Endothelial cell of umbilical vein (primary cell): ENCODE data around the gene MCC. TPM values are rescaled to one million over a fixed set of nuclear protein-coding genes. Genes with fewer than 3 reads are reported as not detected.

Experiments used
- BruUV-seq: library from RNA; stranded (reverse); fragments of 400-500 nt; replicated peaks from 2 replicates; lab custom pipeline; 2021; lab: Mats Ljungman, UMichigan
- CTCF ChIA-PET: fragments of 300-600, 350-600 bp; sonication (Branson Sonifier 250); formaldehyde crosslinking; loops from one replicate; lab custom pipeline; 2021; ENCODE audit warnings: antibody characterized with exemption, inconsistent platforms; lab: Charles Lee
- POLR2A ChIA-PET: fragments of 300-600, 350-600 bp; sonication (Branson Sonifier 250); formaldehyde crosslinking; loops from one replicate; lab custom pipeline; 2021; ENCODE audit warnings: antibody characterized with exemption, inconsistent platforms; lab: Charles Lee
- DNase-seq: peaks from one replicate; pipeline ENCODE4 v3.0.0-alpha.2; 2011; ENCODE audit warnings: low read depth, low spot score
- FAIRE-seq: peaks from 2 replicates; lab custom pipeline; 2011; peaks lifted over from hg19 to GRCh38; lab: Jason Lieb, UNC
- H2AFZ ChIP-seq: 2 replicates; pipeline ENCODE4 v1.6.0; 2012; ENCODE audit warnings: low read depth, low read length, control low read depth, inconsistent platforms
- H3K27ac ChIP-seq: 2 replicates; pipeline ENCODE4 v1.5.1; 2011; ENCODE audit warnings: low read depth, mild to moderate bottlenecking, control low read depth, low read length, moderate library complexity; ENCODE audit not compliant: insufficient read depth
- H3K27me3 ChIP-seq, 2 experiments: 2 replicates each; pipeline versions ENCODE4 v1.6.0 to v1.6.1; 2011; ENCODE audit warnings: low read length in 2 of 2, mixed read lengths in 1 of 2; ENCODE audit not compliant: control insufficient read depth in 2 of 2, insufficient read depth in 2 of 2
- H3K36me3 ChIP-seq, 2 experiments: 2 replicates in 1 of 2; 3 replicates in 1 of 2; pipeline ENCODE4 v1.5.1; 2011; ENCODE audit warnings: low read length in 2 of 2, mild to moderate bottlenecking in 1 of 2, moderate library complexity in 1 of 2; ENCODE audit not compliant: control insufficient read depth in 2 of 2, insufficient read depth in 2 of 2; ENCODE audit errors: extremely low read depth in 1 of 2
- H3K4me1 ChIP-seq: 3 replicates; pipeline ENCODE4 v1.5.1; 2011; ENCODE audit warnings: mild to moderate bottlenecking, low read length; ENCODE audit not compliant: control insufficient read depth, insufficient read depth; ENCODE audit errors: extremely low read depth
- H3K4me2 ChIP-seq: 2 replicates; pipeline ENCODE4 v1.6.1; 2011; ENCODE audit warnings: low read length, control low read depth, mixed read lengths; ENCODE audit not compliant: insufficient read depth
- H3K4me3 ChIP-seq, 3 experiments: fragments of 200-600 bp in 1 of 3; sonication (generic), shearing (Covaris generic) in 1 of 3; replicated peaks in 1 of 3; 2 replicates each; pipeline ENCODE4 v1.5.1; 2011 to 2016; ENCODE audit warnings: control low read depth in 3 of 3, low read length in 3 of 3, mild to moderate bottlenecking in 2 of 3, inconsistent platforms in 1 of 3, low read depth in 1 of 3, moderate library complexity in 1 of 3; ENCODE audit not compliant: insufficient read depth in 1 of 3
- H3K79me2 ChIP-seq: 2 replicates; pipeline ENCODE4 v1.6.0; 2012; ENCODE audit warnings: low read length, inconsistent platforms; ENCODE audit not compliant: control insufficient read depth, insufficient read depth
- H3K9ac ChIP-seq: replicated peaks from 2 replicates; pipeline ENCODE3; 2011; ENCODE audit warnings: low read length, control low read depth; ENCODE audit not compliant: insufficient read depth; ENCODE audit errors: extremely low read depth
- H3K9me1 ChIP-seq: replicated peaks from 3 replicates; pipeline ENCODE4 v1.6.0; 2011; ENCODE audit warnings: mild to moderate bottlenecking, low read length; ENCODE audit not compliant: control insufficient read depth, insufficient read depth; ENCODE audit errors: extremely low read depth
- H3K9me3 ChIP-seq: replicated peaks from 2 replicates; pipeline ENCODE4 v1.5.1; 2012; ENCODE audit warnings: low read length, inconsistent platforms; ENCODE audit not compliant: control insufficient read depth, insufficient read depth
- H4K20me1 ChIP-seq: replicated peaks from 2 replicates; pipeline ENCODE3; 2011; ENCODE audit warnings: mild to moderate bottlenecking, low read length; ENCODE audit not compliant: control insufficient read depth, insufficient read depth; ENCODE audit errors: extremely low read depth
- CTCF ChIP-seq, 2 donors: IDR thresholded peaks; 1 replicate in 1 of 2; 2 replicates in 1 of 2; pipeline ENCODE4 v1.5.1; 2011; ENCODE audit warnings: low read length in 2 of 2, mild to moderate bottlenecking in 2 of 2, moderate library complexity in 2 of 2, control low read depth in 1 of 2, inconsistent platforms in 1 of 2, low read depth in 1 of 2; ENCODE audit not compliant: insufficient read depth in 1 of 2; ENCODE audit errors: extremely low read depth in 1 of 2
- EZH2 ChIP-seq: IDR thresholded peaks from 2 replicates; pipeline ENCODE4 v1.6.1; 2012; ENCODE audit warnings: borderline replicate concordance, low read depth, mild to moderate bottlenecking, moderate library complexity, low read length, inconsistent platforms; ENCODE audit not compliant: severe bottlenecking
- FOS ChIP-seq: IDR thresholded peaks from 2 replicates; pipeline ENCODE4 v1.6.1; 2011; ENCODE audit warnings: mild to moderate bottlenecking, low read length, moderate library complexity, borderline replicate concordance; ENCODE audit not compliant: insufficient read depth
- GATA2 ChIP-seq: IDR thresholded peaks from 2 replicates; pipeline ENCODE4 v1.7.0; 2011; ENCODE audit warnings: low read depth, mild to moderate bottlenecking, moderate library complexity, mixed read lengths, low read length; ENCODE audit not compliant: insufficient read length, insufficient read depth
- JUN ChIP-seq: IDR thresholded peaks from 2 replicates; pipeline ENCODE4 v1.6.1; 2011; ENCODE audit warnings: borderline replicate concordance, low read depth; ENCODE audit not compliant: insufficient read length, insufficient read depth
- MAX ChIP-seq: IDR thresholded peaks from 2 replicates; pipeline ENCODE4 v1.6.1; 2011; ENCODE audit not compliant: insufficient read depth, insufficient read length
- MYC ChIP-seq: IDR thresholded peaks from one replicate; pipeline ENCODE4 v1.6.1; 2011; ENCODE audit warnings: mild to moderate bottlenecking, low read depth, low read length
- POLR2A ChIP-seq: IDR thresholded peaks from 2 replicates; pipeline ENCODE4 v1.6.1; 2012; ENCODE audit warnings: low read depth, mild to moderate bottlenecking, control low read depth, low read length
- POLR2AphosphoS5 ChIP-seq: IDR thresholded peaks from 2 replicates; pipeline ENCODE4 v1.6.1; 2012; ENCODE audit warnings: low read depth, mild to moderate bottlenecking, control low read depth, low read length, moderate library complexity; ENCODE audit not compliant: insufficient read depth
- dilution Hi-C: fragments of 300-500 bp; cut with MboI; formaldehyde crosslinking; loops from one replicate; pipeline ENCODE4 v1.15.0; 2019; ENCODE audit warnings: low sequenced_read_pairs; ENCODE audit not compliant: extremely low pct_ligation_motif_present
- intact Hi-C: fragments of 100-400 bp; cut with micrococcal nuclease; formaldehyde crosslinking; loops from one replicate; pipeline ENCODE4 v1.10.0; 2022
- polyA plus RNA-seq, 4 experiments: library from polyadenylated mRNA; depleted of rRNA in 3 of 4; stranded (reverse) in 3 of 4; unstranded in 1 of 4; fragments of >200 nt; gene quantifications; 2 replicates each; pipeline versions ENCODE4 v1.2.1 to v1.2.3, GENCODE V29; 2011 to 2012; ENCODE audit warnings: missing spikeins in 1 of 4
- total RNA-seq: library from RNA; stranded (reverse); gene quantifications from 2 replicates; pipeline ENCODE4 v1.2.3, GENCODE V29; 2021

MCC gene
- total and polyA plus RNA-seq, 2 donors (not counting 3 experiments of a cell fraction or from before 2014, with no cell fraction given), result 6.9 to 27.5 TPM

- FAIRE-seq, result peak; percentile 4
- Histone ChIP-seq H2AFZ (no peak overlapping the region), H3K27ac (no peak overlapping the region), H3K4me3 (no peak overlapping the region), H3K9me1 (no peaks in the 10 kb centered on the region), H3K9ac (no peak overlapping the region), H3K4me2 (no peak overlapping the region), H3K79me2 (no peaks in the 10 kb centered on the region), H3K27me3 (no peaks in the 10 kb centered on the region), H3K36me3 (no peaks in the 10 kb centered on the region), H3K9me3 (no peaks in the 10 kb centered on the region), H3K4me1 (peaks cover 53% of the 10 kb centered on the region), H4K20me1 (peaks cover 2% of the 10 kb centered on the region)
- no TSS peak for BruUV-seq
- TF ChIP-seq POLR2A (no peak), JUN (no peak), GATA2 (peak; percentile 31)
- intact Hi-C loops (no loop called here), dilution Hi-C loops (no loop called here)
- CTCF ChIA-PET, result interaction anchor here (1.0 kb wide), 2 partner anchors 31 to 225 kb away, joined by 3 to 4 read pairs; no protein-coding TSS in a partner anchor
- no peak for DNase-seq
- POLR2A ChIA-PET, result no interaction called here
Measured at GRCh38 chr5:113221294-113222176, 266.7 kb downstream of the MCC start.

GRCh38 chr5:113219695-113220094, 268.6 kb downstream of the MCC start:
- H3K9ac ChIP-seq, result no peak overlapping the region
- BruUV-seq, result no TSS peak
- dilution Hi-C loops (no loop called here), intact Hi-C loops (no loop called here)
- no peaks in the 10 kb centered on the region for H4K20me1 ChIP-seq
- FAIRE-seq (no peak), DNase-seq (no peak)
- peak overlapping the region; percentile 85 for H3K4me2 ChIP-seq
- H3K27me3 ChIP-seq, result no peaks in the 10 kb centered on the region
- CTCF ChIA-PET, result interaction anchor here (1.0 to 1.6 kb wide), 2 partner anchors 31 to 33 kb away, joined by 3 read pairs; no protein-coding TSS in a partner anchor
- H3K27ac ChIP-seq, result no peak overlapping the region
- POLR2A ChIA-PET, result no interaction called here
- H3K4me3 ChIP-seq, result no peak overlapping the region
- no peaks in the 10 kb centered on the region for H3K9me1 ChIP-seq
- H3K79me2 ChIP-seq, result no peaks in the 10 kb centered on the region
- TF ChIP-seq MYC (no peak), EZH2 (no peak), MAX (no peak), GATA2 (no peak), POLR2A (no peak), FOS (no peak), JUN (no peak), CTCF (IDR thresholded peaks at IDR 0.05; ENCODE audit: extremely low read depth in 1 of 2, insufficient read depth in 1 of 2, low read depth in 1 of 2, low read length in 2 of 2) (no peak), POLR2AphosphoS5 (no peak)
- no peaks in the 10 kb centered on the region for H3K36me3 ChIP-seq
- no peak overlapping the region for H2AFZ ChIP-seq
- H3K9me3 ChIP-seq, result no peaks in the 10 kb centered on the region
- H3K4me1 ChIP-seq, result peaks cover 36% of the 10 kb centered on the region
